Fibroblast of lung (primary cell): ENCODE data around the gene ALOXE3.

Experiments used
- EZH2 ChIP-seq: IDR thresholded peaks from 2 replicates; pipeline ENCODE4 v1.5.1; 2012; ENCODE audit warnings: low read length, control low read depth, mild to moderate bottlenecking; ENCODE audit errors: missing control alignments
- TF ChIP-seq, protein P1 (sequence below), 2 donors: IDR thresholded peaks in 1 of 2; conservative IDR thresholded peaks in 1 of 2; 1 replicate in 1 of 2; 2 replicates in 1 of 2; pipeline ENCODE4 v1.5.1; 2011 to 2012; ENCODE audit warnings: low read length in 2 of 2, control low read depth in 1 of 2, inconsistent platforms in 1 of 2, low read depth in 1 of 2, mild to moderate bottlenecking in 1 of 2

DNA sequence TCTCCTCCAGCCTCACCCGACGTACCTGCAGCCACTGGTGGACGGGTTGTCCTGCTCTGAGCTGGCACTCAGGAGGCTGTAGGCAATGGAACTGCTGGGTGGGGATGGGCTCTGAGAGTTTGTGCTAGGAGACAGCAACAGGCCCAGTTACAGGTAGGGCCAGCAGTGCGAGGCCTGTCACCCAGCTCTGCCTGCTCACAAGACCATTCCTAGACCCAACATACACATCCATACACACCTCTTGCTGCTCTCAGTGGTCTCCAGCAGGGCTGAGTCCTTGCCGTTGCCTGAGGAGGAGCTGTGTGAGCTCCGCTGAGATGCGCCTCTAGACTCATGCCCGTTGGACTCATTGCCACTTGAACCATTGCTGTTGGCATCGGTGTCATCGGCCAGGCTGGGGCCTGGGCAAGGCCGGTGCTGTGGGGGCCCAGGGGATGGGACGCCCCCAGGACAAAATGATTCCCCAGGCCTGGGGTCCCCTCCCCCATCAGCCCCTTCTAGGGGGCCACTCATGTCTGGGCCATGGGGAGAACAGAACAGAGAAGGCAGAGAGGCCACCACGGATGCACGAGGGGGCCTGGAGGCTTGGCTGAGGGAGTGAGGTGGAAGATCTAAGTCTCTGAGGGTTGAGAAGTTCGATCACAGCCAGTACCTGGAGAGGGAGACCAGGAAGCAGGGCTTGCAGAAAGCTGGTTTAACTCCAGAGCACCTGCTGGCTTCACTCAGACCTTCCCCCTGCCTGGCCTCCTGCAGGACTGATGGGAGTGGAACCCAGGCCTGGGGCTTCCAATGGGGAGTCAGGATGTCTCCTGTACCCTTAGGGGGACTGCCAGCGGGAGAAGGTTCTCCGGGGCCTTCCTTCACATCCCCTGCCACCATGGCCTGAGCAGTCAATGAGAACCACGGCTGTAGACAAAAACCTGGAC is 32.1 kb upstream of the ALOXE3 start:
- no peak for TF ChIP-seq EZH2
- TF ChIP-seq, protein P1, sequence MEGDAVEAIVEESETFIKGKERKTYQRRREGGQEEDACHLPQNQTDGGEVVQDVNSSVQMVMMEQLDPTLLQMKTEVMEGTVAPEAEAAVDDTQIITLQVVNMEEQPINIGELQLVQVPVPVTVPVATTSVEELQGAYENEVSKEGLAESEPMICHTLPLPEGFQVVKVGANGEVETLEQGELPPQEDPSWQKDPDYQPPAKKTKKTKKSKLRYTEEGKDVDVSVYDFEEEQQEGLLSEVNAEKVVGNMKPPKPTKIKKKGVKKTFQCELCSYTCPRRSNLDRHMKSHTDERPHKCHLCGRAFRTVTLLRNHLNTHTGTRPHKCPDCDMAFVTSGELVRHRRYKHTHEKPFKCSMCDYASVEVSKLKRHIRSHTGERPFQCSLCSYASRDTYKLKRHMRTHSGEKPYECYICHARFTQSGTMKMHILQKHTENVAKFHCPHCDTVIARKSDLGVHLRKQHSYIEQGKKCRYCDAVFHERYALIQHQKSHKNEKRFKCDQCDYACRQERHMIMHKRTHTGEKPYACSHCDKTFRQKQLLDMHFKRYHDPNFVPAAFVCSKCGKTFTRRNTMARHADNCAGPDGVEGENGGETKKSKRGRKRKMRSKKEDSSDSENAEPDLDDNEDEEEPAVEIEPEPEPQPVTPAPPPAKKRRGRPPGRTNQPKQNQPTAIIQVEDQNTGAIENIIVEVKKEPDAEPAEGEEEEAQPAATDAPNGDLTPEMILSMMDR (conservative IDR thresholded peaks at IDR 0.05 in 1 of 2, IDR thresholded peaks at IDR 0.05 in 1 of 2; ENCODE audit: low read depth in 1 of 2, low read length in 2 of 2), result no peak
